ENCODE data around the gene BIN1.

DNA sequence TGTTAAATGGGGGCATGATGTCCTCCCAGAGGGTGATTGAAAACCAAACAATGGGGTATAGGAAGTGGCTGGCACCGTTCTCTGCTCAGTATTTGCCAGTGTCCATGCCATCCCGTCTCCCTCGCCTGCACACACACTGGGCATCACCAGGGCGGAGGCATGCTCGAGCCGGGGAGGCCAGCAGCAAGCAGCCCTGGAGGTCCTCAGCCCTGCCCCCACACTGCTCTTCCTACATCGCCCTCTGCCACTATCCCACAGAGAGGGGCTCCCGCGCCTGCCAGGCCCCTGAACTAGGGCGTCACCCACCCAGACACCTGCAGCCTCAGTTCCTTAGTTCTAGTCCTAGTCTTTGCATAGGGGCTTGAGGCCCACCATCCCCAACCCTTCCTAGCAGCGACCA is 50.9 kb downstream of the BIN1 start:
- TF ChIP-seq, protein P1, sequence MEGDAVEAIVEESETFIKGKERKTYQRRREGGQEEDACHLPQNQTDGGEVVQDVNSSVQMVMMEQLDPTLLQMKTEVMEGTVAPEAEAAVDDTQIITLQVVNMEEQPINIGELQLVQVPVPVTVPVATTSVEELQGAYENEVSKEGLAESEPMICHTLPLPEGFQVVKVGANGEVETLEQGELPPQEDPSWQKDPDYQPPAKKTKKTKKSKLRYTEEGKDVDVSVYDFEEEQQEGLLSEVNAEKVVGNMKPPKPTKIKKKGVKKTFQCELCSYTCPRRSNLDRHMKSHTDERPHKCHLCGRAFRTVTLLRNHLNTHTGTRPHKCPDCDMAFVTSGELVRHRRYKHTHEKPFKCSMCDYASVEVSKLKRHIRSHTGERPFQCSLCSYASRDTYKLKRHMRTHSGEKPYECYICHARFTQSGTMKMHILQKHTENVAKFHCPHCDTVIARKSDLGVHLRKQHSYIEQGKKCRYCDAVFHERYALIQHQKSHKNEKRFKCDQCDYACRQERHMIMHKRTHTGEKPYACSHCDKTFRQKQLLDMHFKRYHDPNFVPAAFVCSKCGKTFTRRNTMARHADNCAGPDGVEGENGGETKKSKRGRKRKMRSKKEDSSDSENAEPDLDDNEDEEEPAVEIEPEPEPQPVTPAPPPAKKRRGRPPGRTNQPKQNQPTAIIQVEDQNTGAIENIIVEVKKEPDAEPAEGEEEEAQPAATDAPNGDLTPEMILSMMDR (IDR thresholded peaks at IDR 0.05; ENCODE audit: borderline replicate concordance, extremely low read depth, low read length, poor library complexity, severe bottlenecking): no peak
- no peak for TF ChIP-seq EZH2 (IDR thresholded peaks at IDR 0.05; ENCODE audit: borderline replicate concordance, low read depth, low read length, severe bottlenecking)

Data from DND-41 (cell line).